Activated CD8-positive, alpha-beta memory T cell treated with anti-CD3 and anti-CD28 coated beads for 48 hours (primary cell): Measurements from ENCODE around the gene CD226.
"Not testable (repeated sequence)": the region's sequence is repeated elsewhere in the genome, so short reads cannot be mapped to it uniquely, and the experiment has no call there.

ENCODE experiments used
- DNase-seq, 3 experiments: peaks; one replicate each; pipeline ENCODE4 v3.0.0-alpha.2; 2020; ENCODE audit warnings: low read depth in 2 of 3, low spot score in 2 of 3

CD226 gene

DNA sequence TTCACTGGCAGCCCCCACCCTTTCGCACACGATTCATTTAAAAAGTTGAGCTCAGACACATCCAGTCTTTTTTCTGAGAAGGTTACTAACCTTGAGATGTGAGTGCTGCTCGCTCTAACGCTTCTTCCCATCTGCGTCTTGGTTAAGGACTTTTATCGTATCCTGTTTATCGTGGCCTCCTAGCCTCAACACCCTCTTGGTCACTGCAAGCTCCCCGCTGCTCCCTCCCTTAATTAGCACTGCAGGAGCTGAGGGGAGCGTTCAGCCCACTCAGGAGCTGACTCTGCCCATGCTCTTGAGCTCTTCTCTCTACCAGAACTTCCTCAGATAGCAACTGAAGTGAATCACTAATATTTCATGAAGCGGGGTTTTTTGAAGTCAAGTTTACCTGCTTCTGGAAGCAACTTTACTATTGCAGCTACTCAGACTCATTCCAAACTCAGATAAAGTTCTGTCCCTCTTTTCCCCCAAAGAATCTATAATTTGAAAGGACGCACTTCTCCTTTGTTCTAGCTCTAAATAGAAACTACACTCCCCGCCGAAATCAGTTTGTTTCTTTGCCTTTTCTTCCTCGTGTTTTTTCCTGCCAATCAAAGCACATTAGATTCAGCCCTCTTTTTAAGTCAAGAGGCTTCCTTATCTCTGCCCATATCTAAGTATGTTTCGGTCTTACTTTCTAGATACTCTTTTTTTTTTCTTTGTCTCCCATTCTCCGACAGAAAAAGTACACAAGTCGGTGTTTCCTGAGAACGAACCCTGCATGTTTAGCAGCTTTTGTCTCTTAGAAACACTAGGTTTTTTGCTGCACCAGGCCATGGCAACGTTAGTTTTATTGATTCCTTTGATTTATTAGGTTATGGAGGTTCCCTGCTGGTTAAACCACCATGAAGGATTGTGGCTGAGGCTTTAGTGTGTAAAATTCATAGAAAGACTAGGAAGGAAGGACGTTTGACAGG is 9.3 kb upstream of the CD226 start:
- no peak for DNase-seq

GRCh38 chr18:69956057-69956456 is 8.4 kb upstream of the CD226 start:
- no peak for DNase-seq

DNA sequence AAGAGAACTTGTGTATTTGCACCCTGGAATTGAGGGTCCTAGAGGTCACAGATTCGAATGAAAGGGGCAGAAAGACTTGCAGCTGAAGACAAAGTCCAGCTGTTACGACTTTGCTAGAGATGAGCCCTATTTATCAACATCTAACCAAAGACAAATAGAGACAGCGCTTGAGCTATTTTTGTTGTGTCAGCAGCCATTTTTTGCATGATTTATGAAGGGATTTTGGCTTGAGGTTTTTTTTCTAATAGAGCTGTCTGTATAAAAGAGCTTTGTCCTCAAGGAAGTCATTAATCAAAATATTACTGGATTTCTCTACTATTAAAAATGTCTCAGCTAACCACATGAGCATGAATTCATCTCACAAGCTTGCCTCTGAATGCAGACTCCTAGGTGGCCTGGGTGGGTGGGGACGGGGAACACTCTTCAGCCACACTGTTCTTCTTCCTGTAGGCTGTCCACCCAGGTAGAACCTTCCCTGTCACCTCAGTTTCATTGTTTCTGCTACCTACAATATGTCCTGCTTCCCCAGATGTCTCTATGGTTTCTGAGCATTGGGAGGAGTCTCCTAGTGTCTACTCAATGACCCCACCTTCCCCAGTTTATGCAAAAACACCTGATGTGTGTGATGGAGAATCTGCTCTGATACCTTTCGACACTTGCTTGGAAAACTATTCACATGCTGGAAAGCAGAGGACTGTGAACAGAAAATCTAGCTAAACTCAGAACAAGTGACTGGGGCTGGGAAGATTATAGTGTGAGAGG is 7.2 kb upstream of the CD226 start:
- DNase-seq = no peak

- no peak for DNase-seq
Observed at GRCh38 chr18:69953191-69953590, 5.5 kb upstream of the CD226 start.

DNA sequence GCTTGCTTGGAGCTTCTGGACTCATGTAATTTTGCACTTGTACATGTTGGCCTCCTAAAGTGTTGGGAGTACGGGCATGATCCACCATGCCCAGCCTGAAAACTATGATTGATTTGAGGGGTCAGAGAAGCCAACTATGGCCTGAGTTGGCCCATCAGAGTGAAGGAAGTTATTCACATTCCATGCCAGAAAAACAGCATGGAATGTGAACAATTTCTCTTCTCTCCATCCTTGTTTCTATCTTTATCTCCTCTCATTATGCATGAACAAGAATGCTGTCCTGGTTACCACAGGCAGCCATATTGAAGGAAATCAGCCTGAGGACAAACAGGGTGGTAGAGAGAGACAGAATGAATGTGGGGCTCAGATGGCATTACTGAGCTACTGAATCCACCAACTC is 3.5 kb upstream of the CD226 start:
- DNase-seq = no peak

GRCh38 chr18:69949538-69949936 is 1.9 kb upstream of the CD226 start:
- DNase-seq = no peak

DNA sequence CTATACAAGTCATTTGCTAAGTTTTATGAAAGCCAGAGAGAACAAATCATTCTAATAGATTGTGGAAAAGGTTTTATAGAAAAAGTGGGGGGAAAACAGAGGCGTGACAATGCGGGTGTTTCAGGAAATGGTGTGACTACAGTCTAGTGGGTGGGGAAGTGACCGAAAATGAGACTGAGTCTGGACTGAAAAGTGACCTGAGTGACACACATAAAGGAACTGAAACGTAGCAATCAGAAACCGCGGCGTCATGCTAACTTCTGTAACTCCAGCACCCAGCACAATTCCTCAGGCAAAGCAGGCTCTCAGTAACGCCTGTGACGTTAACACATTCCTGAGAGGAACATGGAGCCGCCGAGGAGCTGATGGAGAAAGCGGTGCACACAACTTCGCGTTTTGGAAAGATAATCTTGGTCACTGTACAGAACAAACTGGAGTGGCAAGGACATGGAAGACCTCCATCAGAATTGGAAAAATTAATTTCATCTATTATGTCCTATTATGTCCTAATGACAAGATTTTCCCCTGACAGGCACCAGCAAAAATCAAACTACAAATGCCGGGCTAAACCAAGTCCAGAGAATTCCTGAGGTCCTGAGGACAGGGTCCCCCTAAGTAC is 1.4 kb upstream of the CD226 start:
- no peak for DNase-seq

DNA sequence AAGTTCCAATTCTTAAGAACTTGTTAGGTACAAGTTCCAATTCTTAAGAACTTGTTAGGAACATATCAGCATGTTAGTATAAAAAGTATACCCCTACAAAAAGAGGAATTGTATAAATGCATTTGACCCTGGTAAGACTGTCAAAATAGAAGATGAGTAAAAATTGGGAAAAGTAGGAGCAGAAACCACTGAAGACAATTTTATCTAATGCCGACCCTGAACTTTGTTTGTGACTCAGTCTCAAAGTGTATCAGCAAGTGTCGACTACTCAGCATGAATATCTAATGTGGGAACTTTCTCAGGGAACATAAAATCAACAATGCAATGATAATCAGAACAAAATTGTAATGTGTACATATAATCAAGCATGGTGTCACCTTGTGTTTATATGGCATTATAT is 583 bp upstream of the CD226 start:
- DNase-seq = no peak

- DNase-seq = no peak
Observed at GRCh38 chr18:69946608-69947155, 991 bp downstream of the CD226 start.

- no peak for DNase-seq
Observed at GRCh38 chr18:69945220-69946114, 2.2 kb downstream of the CD226 start.

GRCh38 chr18:69944436-69944835 is 3.2 kb downstream of the CD226 start:
- no peak for DNase-seq

- DNase-seq = no peak
Observed at GRCh38 chr18:69943021-69943420, 4.7 kb downstream of the CD226 start.

GRCh38 chr18:69941183-69941582 is 6.5 kb downstream of the CD226 start:
- DNase-seq = no peak

DNA sequence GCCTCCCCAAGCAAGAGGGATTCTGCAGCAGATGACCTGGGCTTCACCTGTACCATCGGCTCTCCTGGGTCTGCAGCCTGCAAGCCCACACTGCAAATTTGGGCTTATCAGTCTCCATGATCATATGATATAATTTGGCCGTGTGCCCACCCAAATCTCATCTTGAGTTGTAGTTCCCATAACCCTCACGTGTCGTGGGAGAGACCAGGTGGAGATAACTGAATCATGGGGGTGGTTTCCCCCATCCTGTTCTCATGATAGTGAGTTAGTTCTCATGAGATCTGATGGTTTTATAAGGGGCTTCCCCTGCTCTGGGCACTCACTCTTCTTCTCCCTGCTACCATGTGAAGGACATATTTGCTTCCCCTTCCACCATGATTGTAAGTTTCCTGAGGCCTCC is 7.9 kb downstream of the CD226 start:
- not testable (repeated sequence) for DNase-seq

DNA sequence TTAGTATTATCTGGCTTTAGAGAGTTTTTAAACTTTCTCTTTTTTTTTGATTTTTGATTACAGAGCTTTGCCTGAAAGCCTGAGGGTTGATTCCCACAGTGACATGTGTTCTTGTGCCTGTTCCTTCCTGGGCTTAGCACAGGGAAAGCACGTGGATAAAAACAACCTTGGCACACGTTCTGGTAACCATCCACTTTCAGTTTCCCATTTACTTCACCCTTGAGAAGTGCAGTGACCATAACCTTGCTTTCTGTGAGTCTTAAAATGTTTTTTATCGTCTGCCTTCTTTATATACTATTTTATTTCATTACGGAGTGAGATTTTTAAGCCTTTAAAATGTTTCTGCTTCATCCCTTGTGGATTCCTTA is 11.5 kb downstream of the CD226 start:
- no peak for DNase-seq

DNA sequence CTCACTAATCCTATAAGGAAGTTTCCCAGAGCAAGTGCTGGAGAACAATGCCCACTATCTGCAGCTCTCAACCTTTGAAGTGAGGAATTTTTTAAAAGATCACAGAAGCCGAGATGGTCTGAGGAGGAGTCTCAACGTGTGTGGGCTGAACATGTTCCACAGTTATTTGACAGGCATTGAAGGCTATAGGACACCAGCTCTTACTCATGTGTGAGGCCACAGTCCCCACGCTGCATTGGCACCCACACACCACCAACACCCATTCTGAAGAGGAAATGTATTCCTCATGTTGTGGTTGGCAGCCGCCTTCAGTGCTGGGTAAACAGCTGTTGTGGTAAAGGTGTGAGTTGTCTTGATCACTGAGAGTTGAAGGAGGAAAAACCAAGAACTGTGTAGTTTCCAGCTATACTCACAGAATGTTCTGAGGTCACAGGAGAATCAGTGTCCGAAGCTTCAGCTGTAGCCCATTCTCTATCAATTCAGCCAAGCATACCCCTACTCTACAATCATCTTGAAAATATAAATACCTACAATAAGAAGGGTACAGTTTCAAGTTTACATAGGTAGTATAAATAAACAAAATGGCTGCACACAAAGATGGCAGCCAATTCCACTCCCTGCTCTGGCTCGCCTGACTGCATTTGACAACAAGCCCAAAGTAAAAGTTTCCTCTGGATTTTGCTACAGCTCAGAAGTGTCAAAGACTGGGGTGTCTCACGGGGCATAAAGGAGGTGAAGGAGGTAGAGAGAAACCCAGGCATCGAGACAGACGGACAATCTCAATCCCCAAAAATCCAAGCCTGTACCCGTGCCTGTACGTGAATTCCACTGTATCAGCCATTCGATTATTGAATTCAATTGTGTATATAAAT is 12.1 kb downstream of the CD226 start:
- peak in 2 of 3 experiments; percentile 61 to 69 for DNase-seq

DNA sequence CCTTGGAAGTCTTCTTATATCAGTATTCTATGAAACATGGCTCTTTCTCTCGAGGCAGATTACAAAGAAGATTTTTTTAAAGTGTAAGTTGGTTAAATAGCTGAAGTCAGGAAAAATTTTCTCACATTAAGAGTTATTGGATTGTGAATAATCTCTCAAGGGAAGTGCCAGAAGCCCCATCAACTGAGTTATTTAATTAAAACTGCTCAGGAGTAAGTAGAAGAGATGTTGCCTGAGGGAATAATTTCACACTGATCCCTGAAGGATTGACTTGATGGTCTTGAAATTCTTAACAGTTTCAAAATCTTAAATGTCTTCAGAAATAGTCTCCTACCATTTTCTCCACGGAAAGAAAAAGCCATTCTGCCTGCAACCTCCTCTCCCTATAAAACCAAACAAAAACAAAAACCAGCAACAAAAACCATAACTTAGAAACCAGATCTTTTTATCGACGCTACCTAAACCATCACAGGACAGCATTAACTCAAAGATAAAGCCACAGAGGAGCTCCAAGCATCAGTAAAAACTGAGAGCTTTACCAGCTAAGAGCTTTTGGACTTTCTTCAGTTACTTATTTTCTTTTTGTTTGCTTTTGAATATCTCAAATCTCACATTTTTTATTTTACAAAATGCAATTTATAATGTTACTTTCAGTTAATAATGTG is 12.9 kb downstream of the CD226 start:
- no peak for DNase-seq

DNA sequence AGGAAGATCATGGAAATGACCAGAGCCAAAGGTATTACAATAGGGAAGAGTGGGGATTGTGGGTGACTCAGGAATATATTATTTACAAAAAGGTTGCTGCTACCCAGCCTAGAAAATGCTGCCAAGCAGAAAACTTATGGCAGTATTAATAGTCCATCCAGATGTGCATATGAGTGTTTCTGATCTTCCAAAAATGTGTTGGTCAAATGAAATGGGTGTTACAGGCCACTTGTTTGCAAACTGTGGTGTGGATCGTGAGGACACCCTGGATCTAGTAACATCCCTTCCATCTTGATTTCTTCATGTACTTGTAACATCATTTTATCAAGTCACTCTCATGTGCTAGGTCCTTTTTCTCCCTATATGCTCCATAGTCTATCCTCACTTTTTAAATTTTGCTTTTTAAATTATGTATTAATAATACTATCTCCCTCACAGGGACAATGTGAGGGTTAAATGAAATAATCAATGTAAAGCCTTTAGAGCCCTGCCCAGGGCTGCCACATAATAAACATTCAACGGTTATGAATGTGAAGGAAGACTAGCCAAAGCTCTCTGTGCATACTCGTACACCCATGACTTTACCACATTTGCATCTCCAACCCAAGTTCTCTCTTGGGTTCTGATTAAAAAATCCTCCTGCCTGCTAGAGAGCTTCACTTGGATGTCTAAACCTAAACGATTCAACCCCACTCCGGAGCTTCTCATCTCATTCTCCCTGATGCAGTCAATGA is 18.5 kb downstream of the CD226 start:
- no peak for DNase-seq
